GM13976 (cell line): ENCODE data around the gene AUTS2.

Source experiments
- DNase-seq: peaks from one replicate; pipeline ENCODE4 v3.0.0; 2012; ENCODE audit warnings: low spot score
- CTCF ChIP-seq: IDR thresholded peaks from 2 replicates; pipeline ENCODE4 v1.5.1; 2012; ENCODE audit warnings: borderline replicate concordance, mild to moderate bottlenecking; ENCODE audit not compliant: insufficient read depth; ENCODE audit errors: extremely low read depth, missing control alignments, control extremely low read depth
- in situ Hi-C: fragments of 300-500 bp; cut with MboI; formaldehyde crosslinking; loops from one replicate; pipeline ENCODE4 v1.12.0; 2022; ENCODE audit warnings: low sequenced_read_pairs, mixed read lengths, inconsistent platforms; ENCODE audit not compliant: unreplicated experiment

Gene AUTS2

DNA sequence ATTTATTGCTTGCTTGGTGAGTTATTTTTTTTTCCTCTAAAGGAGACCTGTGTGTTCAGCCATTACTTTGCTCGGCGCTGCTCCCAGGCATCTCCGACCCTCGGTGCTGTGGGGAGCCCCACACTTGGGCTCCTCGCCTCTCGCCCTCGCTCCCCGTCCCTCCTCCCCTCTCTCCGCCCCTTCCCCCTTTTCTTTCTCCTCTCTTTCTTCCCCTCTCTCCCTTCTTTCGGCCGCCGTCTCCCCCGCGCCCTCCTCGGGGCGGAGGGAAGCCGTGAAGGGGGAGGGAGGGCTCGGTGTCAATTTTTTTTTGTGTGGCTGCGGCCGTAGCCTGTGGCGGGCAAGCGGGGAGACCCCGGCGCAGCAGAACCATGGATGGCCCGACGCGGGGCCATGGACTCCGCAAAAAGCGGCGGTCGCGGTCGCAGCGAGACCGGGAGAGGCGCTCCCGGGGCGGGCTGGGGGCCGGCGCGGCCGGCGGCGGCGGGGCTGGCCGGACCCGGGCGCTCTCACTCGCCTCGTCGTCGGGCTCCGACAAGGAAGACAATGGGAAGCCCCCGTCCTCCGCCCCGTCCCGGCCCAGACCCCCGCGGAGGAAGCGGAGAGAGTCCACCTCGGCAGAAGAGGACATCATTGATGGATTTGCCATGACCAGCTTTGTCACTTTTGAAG lies 1.1 kb downstream of the AUTS2 start:
- no peak for TF ChIP-seq CTCF
- DNase-seq, result peak; percentile 47
- in situ Hi-C loops, result no loop called here

- TF ChIP-seq CTCF, result no peak
- peak; percentile 36 for DNase-seq
- in situ Hi-C loops, result no loop called here
These were observed 1.9 kb downstream of the AUTS2 start for GRCh38 chr7:69599955-69600709.

- in situ Hi-C loops, result no loop called here
- TF ChIP-seq CTCF, result no peak
- no peak for DNase-seq
These were observed 2.6 kb downstream of the AUTS2 start for GRCh38 chr7:69600710-69601519.

DNA sequence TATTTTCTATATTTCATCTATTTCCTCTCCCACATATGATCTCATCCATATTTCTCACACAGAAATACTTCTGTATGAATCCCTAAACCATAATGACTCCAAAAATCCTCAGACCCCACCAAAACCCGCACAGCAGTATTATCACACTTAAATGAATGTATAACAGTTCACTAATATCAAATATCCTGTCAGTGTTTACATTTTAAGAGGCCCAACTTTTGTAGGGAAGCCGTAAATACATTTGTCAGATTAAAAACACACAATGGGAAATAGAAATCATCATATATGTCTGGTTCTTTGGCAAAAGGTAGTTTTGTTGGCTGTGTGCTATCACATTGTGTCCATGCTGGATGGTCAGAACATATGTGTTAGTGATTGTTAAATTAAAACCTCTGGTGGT lies 4.2 kb downstream of the AUTS2 start:
- DNase-seq, result no peak
- in situ Hi-C loops, result no loop called here
- TF ChIP-seq CTCF, result no peak

- in situ Hi-C loops, result no loop called here
- DNase-seq, result peak; percentile 30
- no peak for TF ChIP-seq CTCF
These were observed 5.1 kb downstream of the AUTS2 start for GRCh38 chr7:69603351-69603750.

DNA sequence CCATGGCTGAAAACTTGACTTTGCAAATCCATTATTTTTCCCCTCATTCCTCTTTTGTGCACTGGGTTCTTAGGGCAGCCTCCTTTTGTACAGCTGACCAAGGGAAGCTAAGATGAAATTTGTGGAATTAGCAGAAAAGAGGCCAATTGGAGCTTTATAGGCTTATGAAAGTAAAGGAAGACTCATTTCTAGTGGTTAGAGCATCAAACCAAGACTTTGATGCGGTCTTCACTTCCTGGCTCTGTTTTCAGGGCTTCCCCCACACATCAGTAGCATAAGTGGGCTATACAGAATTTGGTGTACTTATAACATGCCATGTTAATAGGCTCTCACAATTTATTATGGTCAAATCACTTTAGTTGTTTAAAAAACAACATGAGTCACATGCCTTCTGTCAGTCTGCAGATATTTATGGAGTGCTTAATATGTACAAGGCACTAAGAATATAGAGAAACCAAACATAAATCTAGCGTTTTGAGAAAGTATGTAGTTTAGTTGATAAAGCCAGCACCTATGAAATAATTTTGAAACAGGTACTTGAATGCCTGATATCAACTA lies 5.7 kb downstream of the AUTS2 start:
- DNase-seq, result peak; percentile 45
- in situ Hi-C loops, result no loop called here
- no peak for TF ChIP-seq CTCF
